NCI-H2196 (cell line): ENCODE results near the gene KIF26B.

Experiments
- DNase-seq: peaks from one replicate; lab custom pipeline; 2025; ENCODE audit not compliant: unreplicated experiment; lab: John Stamatoyannopoulos, UW

KIF26B gene

DNA sequence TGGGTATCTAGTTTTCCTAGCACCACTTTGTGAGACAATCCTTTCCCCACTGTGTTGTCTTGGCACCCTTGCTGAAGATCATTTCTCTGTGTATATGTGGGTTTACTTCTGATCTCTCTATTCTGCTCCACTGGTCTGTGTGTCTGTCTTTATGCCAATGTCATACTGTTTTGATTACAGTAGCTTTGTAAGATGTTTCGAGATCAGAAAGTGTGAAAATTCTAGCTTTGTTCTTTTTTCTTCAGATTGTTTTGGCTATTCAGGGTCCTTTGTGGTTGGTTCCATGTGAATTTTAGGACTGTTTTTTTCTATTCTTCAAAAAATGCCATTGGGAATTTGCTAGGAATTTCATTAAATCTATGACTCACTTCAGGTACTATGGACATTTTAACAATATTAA, 116.2 kb downstream of the KIF26B start:
- no peak for DNase-seq

DNA sequence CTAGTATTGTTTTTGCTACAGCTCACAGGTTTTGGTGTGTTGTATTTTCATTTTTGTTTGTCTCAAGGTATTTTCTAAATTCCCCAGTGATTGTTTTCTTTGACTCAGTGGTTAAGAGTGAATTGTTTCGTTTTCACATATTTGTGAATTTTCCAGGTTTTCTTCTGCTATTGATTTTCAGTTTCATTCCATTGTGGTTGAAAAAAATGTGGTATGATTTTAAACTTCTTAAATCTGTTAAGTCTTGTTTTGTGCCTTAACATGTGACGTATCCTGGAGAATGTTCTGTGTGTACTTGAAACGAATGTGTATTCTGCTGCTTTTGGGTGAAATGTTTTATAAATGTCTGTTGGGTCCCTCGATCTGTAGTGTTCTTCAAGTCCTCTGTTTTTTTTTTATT, 117.9 kb downstream of the KIF26B start:
- DNase-seq = no peak

DNA sequence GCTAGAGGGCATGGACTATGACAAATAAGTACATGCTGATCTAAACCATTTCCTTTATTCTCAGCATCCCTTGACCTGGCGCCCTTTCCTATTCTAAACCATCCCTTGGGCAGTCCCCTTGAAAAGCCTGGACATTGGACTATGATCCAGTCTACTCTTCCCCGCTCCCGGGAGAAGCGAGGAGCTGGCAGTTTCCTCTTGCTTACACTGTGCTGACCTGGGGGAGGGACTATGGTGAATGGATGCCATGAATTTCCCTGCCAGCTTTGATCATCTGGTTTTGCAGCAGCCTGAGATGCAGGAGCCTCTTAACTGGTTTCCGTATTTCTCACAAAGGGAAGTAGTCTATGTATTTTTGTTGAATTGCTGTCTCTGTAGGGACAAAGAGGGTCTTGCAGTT, 121.7 kb downstream of the KIF26B start:
- no peak for DNase-seq

DNA sequence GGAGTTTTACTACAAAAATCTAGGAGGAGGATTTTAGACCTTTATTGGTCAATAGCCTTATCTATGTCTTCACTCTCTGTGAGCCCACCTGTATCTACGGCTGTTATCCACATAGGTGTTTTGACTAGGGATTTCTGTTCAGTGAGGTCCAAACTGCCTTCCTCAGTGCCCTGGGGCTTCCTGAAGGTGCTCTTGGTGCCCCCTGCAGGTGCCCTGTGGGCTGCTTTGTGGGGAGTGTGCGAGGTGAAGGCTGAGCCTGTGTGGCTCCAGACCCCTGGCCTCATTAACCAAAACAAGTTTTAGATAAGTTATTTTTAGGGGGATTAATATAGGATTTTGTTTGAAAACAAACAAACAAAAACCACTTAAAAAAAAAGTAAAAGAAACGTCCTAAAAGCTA, 122.5 kb downstream of the KIF26B start:
- no peak for DNase-seq

DNA sequence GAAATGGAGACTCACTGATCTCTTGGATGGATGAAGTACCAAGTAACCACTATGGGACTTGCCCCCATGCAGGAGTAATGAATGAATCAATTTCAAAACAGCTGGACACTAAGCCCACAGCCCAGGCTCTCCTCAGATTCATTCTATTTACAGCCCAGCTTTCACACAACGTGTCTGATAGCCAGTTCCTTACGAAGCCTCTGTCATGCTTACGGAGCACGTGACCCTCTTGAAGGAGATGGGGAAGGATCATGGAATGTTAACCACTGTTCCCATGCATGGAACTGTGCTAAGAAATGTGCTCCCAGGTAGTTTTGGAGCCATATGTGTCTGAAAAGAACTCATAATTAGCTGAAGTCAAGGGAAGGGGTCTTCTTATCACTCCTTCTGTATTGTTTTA, 124.1 kb downstream of the KIF26B start:
- DNase-seq = no peak

DNA sequence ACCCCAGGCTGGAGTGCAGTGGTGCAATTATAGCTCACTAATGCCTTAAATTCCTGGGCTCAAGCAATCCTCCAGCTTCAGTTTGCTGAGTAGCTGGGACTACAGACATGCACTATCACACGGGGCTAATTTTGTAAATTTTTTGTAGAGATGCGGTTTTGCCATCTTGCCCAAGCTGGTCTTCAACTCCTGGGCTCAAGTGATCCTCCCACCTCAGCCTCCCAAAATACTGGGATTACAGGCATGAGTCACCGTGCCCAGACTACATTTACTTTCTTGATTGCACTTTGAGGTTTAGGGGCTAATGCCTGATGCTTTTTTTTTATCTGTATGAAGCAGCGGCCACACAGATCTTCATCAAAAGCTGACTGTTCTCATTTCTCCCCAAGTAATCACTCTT, 124.6 kb downstream of the KIF26B start:
- no peak for DNase-seq

DNA sequence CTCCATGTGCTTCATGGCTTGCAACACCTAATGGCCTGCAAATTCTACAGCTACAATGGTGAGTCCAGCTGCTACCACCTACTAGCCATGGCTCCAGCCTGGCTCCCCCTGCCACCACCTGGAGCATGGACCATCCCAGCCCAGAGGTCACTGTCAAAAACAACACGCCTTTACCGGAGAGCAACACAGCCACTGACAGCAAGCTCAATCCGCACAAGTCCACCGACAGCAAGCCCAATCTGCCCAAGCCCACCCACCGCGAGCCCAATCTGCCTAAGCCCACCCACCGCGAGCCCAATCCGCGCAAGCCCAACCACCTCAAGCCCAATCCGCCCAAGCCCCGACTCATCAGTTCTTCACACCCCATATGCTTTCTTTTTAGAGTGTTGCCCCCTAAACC, 128.2 kb downstream of the KIF26B start:
- DNase-seq = no peak

DNA sequence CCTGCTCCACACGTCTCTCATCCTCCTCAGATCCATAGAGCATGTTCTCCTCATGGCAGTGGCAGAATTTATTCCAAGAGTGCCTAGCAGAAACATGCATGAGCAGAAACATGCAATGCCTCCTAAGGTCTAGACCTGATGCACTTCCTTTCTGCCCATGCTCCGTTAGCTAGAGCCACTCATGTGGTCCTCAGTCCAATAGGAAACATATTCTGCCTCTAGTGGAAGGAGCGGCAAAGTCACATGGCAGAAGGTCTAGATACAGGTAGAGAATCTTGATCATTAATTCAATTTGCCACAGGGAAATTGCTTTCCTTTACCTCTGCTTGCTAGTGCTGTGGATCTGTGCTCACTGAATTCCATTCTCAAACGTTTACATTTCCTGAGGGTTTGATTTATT, 130.4 kb downstream of the KIF26B start:
- no peak for DNase-seq

DNA sequence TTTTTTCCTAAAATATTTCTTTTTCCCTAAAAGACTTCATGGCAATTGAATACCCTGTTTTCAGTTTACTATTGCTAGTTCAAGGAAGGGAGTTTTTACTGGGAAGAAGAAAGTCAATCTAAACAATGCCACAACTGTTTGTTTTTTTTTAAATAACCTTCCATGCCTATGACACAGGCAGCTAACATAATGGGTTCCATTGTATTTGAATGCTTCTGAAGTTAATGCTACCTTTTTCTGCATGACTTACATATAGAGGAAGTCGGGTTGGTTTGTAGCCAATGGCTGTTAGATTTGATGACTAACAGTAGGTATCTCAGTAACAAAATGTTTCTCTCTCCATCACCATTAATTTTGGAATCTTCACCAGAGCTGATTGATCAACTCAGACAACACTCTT, 134.0 kb downstream of the KIF26B start:
- DNase-seq = no peak

DNA sequence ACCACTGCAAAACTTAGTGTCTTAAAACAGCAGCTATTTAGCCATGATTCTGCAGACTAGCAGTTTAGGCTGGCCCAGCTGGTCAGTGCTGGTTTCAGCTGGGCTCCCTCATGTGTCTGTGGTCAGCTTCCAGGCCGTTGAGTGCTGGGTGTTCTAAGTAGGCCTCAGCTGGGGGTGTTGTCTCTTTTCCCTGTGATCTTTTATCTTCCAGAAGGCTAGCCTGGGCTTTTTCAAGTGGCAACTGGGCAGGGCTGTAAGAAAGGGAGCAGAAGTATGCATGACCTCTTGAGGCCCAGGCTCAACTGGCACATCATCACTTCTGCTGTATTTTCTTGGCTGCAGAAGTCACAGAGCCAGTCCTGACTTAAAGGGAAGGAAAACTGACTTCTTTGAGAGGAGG, 136.1 kb downstream of the KIF26B start:
- no peak for DNase-seq

DNA sequence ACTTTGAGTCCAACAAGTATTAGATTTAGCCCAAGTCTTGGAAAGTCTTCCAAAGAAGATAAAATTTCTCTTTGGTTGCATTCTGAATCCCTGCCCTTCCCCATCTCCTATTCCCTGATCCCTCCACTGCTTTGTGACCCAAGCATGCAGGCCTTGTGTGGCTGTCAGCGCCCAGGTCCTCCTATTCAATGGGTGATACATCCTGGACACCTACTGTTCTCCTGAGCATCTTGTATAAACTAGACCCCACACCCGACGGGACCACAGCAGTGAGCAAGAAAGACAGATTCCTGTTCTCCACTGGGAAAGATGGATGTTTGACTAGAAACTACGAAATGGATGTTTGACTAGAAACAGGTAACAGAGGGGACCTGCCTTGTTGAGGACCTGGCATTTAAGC, 136.6 kb downstream of the KIF26B start:
- no peak for DNase-seq

DNA sequence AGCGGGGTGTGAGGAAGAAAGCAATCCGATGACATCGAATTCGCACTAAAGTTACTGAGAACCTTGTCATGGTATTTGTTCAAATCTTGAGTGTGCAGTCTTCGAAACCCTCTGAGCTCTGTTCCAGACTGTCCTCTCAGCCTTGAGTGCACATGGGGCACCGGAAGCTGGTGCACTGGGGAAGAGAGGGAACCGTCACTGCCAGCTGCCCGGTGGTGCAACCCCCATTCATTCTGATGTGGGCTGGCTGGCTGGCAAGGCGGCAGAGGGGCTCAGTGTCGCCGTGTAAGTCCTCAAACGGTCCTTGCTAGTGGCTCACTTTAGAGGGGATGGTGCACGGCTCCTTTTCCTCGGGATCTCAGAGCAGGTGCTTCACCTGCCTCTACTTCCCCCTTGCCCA, 137.4 kb downstream of the KIF26B start:
- no peak for DNase-seq

DNA sequence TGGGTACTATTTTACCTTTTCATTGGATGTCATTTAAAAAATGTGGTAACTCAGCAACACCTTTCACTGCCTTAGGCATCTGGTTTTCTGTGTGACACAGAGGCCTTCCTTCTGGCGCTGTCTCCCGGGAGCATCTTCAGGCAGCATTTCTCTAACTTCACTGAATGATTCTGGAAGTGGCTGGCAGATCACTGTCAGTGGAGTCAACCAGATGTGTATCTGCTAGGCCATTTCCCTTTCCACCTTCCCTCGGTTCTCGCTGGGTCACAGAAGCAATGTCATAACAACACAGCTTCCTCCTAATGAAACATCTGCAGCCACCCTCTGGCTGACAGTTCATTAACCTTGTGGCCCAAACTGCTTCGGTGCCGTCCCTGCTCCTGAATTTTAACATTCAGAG, 137.8 kb downstream of the KIF26B start:
- DNase-seq = no peak

DNA sequence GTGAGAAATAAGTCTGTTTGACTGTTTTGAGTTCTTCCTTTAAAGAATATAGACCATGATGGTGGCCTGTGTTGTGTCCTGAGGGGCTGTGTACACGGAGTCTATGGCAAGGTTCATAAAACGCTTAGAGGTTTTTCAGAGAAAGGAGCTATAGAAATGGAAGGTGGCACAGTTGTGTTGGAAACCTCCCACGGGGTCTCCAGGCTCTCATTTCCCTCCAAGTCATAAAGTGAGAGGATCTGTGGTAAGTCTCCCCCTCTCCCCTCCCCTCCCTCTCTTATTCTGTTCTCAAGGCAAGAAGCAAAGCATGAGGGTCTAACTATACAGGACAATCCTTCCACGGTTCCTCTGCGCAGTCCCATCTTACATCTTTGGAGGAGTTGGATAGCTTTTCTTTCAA, 139.2 kb downstream of the KIF26B start:
- DNase-seq = no peak

DNA sequence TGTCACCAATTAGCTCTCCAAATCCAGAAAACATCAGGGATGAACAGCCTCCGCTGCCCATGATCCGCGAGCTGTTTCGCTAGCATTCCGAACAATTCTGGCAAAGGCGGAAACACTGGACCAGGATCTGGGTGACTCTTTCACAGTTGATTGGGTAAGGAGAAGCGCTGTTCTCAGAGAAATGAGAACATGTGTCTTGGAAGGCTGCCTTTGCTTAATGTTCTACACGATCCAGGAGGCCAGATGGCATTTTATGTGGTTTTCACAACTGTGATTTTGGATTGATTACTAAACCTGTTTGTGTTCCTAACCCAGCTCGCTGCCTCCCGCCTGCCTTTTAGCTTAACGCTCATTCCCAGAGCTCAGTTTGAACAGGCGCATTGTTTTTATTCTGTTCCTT, 144.0 kb downstream of the KIF26B start:
- no peak for DNase-seq

DNA sequence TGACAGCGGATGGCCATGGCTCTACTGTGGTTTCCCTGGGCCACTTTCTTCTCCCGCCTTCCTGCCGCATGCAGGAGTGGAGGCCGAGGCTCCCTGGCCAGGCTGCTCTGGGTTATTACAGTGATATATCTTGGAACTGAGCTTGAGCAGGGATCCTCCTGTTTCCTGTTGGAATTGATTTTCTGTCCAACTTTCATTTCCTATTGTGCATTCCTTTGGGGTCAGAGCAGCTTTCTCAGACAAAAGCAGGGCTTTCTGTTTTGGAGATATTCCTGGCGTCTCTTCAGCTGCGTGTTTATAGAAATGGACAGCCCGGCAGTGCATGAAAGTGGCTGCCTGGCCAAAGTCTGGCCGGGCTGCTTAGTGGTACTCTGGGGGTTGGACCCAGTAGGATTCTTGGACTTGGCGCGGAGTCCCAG, 146.4 kb downstream of the KIF26B start:
- DNase-seq = no peak

DNA sequence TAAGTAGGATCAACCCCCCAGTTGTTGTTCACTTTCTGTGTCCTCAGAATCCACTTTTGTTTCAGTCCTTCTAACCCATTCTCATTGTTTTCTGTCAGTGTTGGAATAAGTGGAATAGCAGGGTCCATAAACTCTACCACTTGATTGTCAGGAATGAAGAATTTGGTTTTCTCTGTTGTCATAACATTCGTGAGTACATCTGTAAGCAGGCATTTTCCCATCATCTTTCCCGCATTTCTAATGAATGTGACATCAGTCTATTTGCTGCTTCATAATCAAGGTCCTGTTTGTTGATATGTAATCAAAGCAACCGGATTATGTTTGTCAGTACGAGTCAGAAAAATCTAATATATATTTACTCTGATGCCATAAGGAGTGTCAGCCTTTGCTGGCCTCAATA, 147.1 kb downstream of the KIF26B start:
- DNase-seq = no peak

DNA sequence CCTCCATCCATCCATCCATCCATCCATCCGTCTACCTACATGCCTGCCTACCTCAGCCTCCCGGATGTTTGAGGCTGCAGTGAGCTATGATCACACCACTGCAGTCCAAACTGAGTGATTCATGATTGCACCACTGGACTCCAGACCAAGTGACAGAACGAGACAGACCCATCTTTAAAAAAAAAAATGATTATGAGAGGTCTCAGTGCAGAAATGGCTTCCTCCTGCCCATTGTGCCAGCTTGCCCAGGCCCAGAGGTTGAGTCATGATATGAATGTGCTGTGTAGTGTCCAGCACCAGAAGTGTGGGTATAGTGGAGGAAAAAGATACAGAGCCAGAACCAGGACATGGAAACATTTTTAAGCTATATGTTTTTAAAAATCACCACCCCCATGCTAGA, 149.9 kb downstream of the KIF26B start:
- DNase-seq = no peak

DNA sequence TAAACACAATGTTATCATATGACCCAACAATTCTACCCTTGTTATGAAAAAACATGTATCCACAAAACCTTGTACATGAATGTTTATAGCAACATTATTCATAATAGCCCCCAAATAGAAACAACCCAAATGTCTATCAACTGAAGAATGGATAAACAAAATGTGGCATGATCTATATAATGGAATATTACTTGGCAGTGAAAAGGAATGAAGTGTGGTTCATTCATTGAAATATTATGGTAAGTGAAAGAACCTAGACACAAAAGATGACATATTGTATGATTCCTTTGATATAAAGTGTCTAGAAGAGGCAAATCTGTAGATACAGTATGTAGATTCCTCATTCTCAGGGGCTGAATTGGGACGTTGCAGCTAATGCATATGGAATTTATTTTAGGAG, 151.2 kb downstream of the KIF26B start:
- DNase-seq = no peak

DNA sequence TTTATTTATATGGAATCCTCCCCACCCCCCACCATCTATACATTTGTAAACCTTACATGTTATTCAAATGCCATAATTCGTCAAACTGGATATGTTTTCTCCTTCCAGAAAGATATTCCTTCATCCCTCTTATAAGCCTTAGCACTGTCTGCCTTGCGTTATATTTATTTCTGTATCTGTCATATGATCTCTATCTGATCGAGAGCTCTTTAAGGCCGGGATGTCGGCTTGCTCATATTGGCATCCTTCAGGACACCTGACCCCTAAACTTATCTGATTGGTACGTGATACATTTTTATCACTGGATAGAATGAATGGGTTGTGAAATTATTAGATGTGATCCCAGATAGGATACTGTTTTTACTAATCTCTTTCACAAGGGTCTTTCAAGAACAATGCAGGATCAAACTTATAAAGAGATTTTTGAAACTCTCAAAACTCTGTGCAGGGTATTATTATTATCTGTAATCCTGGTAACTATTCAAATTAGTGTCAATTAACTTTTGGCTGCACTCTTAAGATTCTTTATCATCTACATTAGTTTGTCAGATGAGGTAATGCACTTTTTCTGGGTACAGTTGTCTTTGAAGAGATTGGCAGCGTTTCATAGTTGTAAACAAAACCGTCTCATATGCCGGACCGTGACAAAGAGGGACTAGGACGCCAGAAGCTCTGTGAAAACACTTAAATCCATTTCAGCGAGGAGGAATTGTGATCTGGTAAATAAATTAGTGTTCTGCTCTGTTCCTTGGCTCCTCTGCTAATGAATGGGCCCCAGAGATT, 152.0 kb downstream of the KIF26B start:
- no peak for DNase-seq

DNA sequence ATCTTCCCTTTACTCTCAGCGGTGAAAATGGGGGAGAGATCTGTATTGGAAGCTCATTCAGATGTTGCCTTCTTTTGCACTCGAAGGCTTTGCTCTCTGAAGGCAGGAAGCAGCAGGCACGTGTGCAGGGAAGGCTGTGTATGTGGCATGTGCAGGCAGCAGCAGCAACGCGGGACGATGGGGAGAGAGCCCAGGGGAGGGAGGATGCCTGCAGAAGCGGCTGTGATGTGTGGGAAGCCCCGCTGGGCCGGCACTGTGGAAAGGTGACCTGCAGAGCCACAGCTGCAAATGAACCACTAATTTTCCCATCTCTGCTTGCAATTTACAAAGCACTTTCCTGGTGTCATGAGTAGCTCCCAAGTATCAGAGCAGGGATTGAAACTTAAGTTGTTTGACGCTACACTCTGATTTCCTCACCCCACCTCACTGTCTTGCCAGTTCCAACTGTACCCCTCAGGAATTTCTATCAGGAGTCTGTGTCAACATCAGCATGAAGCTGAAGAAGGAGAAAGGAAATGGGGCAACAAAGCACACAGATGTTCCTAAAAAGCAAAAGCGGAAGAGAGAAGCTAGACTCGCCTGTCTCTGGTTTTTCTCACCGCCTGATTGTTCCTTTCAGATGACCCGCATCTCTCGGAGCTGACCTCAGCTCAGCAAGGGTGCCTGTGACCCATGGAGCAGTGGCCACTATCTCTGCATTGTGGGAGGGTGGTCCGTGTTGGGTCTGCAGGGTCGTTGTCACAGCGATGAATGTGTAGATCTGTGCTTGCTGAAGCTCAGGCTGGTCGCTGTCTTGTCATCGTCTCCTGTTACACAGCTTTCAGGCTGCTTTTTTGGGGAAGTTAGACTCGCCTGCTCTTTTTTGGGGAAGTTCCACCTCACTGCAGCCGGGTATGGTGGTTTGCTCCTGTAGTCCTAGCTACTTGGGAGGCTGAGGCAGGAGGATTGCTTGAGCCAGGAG, 156.1 kb downstream of the KIF26B start:
- DNase-seq = no peak

DNA sequence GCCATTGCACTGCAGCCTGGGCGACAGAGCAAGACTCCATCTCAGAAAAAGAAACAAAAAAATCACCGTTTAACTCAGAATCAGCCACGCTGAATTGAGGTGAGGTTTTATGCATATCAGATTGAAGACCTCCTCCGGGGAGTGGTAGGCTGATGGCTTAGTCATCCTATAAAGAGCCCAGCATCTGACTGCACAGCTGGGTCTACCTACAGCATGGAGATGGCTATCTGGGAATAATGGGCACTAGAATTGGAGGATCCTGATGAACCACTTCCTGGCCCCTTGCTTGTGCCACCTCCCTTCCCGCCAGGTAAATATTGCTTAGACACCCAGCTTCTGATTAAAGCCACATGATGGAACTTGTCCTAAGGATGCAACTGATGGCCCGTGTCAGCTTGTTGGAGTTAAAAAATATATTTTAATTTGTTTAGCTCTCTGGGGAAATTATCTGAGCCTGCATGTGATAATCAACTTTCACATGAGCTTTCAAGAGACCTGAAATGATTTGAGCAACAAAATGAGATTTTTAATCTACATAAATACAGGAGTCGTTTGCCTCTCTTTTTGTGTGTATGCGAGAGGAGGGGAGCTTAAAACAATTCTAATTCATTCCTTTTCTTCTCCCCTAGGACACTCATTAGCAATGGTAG, 157.2 kb downstream of the KIF26B start:
- no peak for DNase-seq
